Central memory CD4-positive, alpha-beta T cell (primary cell): ENCODE results near the gene IL34.

Experiments used
- DNase-seq: peaks from one replicate; pipeline ENCODE4 v3.0.0; 2022

IL34 gene

GRCh38 chr16:70678898-70679670 is 32.7 kb downstream of the IL34 start:
- DNase-seq, result no peak

GRCh38 chr16:70679671-70680494 is 33.5 kb downstream of the IL34 start:
- DNase-seq, result no peak

- no peak for DNase-seq
Observed at GRCh38 chr16:70680495-70681381, 34.4 kb downstream of the IL34 start.

- DNase-seq, result no peak
Observed at GRCh38 chr16:70681382-70682238, 35.3 kb downstream of the IL34 start.

DNA sequence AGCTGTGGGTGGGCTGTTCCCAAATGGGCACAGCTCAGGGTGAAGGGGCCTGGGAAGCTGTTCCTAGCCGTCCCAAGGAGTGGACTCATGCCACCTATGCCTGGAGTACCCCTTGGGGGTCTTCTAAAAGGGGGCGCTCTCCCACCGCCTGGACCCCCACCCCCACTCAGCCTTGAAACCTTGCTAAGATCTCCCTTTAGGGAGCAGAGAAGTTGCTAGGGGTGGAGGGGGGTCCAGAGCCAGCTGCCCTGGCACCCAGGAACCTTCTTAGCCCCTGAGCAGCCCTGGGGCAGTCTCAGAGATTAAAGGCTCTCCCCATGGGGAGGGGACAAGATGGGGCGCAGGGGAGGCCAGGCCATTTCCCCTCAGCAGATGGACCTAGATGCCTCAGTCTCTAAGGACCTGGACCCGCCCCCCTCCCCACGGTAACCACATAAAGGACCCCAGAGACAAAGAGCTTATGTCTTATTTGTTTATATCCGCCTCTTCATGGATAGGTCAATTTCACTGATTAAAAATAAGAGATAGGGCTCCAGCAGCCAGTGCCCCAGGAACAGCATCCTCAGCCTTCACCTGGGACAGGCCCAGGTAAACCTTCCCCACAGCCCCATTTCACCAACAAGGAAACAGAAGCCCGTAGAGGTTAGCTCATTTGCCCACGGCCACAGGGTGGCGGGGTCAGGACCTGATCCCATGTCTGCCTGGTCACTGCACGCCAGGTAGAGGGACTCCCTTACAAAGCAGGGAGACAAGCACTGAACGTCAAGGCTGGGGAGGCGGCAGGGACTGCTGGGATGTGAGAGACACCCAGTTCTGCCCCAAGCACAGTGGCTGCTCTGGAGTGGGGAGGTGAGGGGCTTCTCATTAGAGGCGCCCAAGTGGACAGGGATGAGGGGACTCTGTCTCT is 36.1 kb downstream of the IL34 start:
- DNase-seq, result no peak

GRCh38 chr16:70683146-70683944 is 37.0 kb downstream of the IL34 start:
- no peak for DNase-seq

DNA sequence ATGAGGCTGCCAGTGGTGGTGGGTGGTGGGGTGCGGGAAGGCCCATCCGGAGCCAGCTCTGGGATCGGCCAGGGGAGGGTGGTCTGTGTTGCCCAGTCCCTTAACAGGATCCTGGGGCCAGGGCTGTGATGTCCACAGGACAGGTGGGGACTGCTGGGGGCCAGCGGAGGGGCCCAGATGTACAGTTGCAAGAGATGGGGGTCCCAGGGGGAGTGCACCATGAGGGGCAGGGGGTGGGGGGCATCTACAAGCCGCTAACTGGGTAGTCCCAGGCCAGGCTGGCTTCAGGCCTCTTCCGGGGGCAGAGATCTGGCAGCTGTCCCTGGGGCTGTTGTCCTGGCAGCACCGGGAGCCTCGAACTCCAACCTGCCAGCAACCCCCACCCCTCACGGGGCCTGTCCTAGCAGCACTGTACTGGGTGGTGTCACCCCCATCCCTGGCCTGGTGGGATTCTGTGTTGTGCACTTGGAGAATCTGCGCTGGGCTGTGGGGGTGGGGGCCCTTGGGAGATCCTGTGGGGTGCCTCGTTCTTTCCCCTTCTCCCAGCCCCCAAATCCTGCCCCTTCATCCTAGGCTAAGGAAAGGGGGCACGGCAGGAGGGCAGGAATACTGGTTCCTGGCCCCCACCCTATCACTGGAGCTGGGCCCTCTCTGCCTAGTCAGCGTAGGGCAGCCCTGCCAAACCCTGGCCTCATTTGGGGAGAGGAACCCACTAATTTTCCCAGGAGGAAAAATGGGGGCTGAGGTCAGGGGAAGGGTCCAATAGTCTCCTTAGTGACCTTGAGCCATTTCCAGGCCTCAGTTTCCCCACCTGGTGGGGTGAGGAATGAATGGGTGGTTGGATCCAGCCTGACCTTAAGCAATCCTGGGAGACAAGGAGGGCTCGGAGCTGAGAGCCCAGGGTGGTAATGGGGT is 38.0 kb downstream of the IL34 start:
- DNase-seq, result no peak

- DNase-seq, result no peak
Observed at GRCh38 chr16:70685061-70685937, 38.9 kb downstream of the IL34 start.

DNA sequence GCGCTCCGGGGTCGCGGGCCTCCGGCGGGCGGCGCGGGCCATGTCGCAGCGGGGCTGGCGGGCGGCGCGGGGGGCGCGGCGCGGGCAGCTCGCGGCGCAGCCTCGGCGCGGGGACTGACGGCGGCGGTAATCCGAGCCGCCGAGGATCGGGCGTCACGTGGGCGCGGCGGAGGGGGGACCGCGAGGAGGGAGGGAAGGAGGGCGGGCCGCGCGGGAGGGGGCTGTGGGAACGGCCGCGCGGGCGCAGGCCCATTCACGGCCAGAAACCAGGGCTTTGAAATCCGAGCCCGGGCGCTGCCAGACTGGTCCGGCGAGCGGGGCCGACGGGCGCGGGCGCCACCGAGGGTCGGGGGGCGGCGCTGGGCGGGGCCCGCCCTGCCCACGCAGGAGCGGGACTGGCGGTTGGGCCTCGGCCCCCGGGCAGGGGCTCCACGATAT is 39.6 kb downstream of the IL34 start, which contains the start of gene MTSS2:
Gene MTSS2 (minus strand): TSS at position 116 of the 438 bp plus-strand sequence. CDS start 262 bp downstream, outside the sequence.
- DNase-seq, result no peak

GRCh38 chr16:70686376-70687101 is 40.2 kb downstream of the IL34 start:
- no peak for DNase-seq

DNA sequence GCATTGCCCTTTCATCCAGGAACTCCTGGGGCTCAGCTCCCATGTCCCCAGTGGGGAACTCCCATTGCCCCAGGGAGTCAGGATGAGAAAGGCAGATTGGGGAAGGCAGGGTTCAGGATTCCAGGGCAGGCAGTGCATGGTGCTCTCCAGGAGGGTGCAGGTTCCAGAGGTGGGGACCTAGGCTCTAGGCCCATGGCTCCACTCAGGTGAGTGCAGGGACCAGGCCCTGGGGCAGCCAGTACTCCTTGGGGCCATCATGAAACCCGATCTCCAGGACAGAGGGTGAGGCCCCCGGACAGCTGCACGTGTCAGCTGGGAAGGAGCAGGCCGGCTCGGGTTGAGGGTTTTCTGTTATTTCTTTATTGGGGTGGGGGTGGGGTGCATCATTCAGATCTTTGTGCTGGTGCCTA is 40.7 kb downstream of the IL34 start:
- no peak for DNase-seq

- DNase-seq, result no peak
Observed at GRCh38 chr16:70687671-70688245, 41.4 kb downstream of the IL34 start.

GRCh38 chr16:70688246-70688742 is 41.9 kb downstream of the IL34 start:
- no peak for DNase-seq

- no peak for DNase-seq
Observed at GRCh38 chr16:70689035-70689969, 42.9 kb downstream of the IL34 start.
